Right lobe of liver (tissue), 6 donors: ENCODE results near the gene MEF2C. TPM values are rescaled to one million over a fixed set of nuclear protein-coding genes. Genes with fewer than 3 reads are reported as not detected.

Experiments
- ATAC-seq, 4 donors: fragments of 200-7000 bp; cut with Tn5 transposase; one replicate each; pipeline ENCODE4 v1.9.1; 2020; ENCODE audit warnings: mild to moderate bottlenecking in 4 of 4, moderate library complexity in 4 of 4
- DNase-seq, 3 donors: peaks; one replicate each; pipeline ENCODE4 v3.0.0-alpha.2; 2020
- H3K27ac ChIP-seq, 3 donors: fragments of 200-600 bp; one replicate each; pipeline ENCODE4 v1.8.0; 2022
- H3K27me3 ChIP-seq, 2 donors: fragments of 200-600 bp; one replicate each; pipeline ENCODE4 v1.8.0; 2022
- H3K36me3 ChIP-seq, 4 donors: fragments of 200-600 bp; sonication (generic) in 1 of 4; one replicate each; pipeline versions ENCODE4 v1.5.1 to v1.8.0; 2017 to 2022; ENCODE audit warnings: control low read depth in 1 of 4
- H3K4me1 ChIP-seq, 4 donors: fragments of 200-600 bp; sonication (generic) in 1 of 4; one replicate each; pipeline versions ENCODE4 v1.5.1 to v1.8.0; 2017 to 2022; ENCODE audit warnings: control low read depth in 1 of 4
- H3K4me3 ChIP-seq, 3 donors: fragments of 200-600 bp; one replicate each; pipeline ENCODE4 v1.8.0; 2022
- H3K9me3 ChIP-seq, 4 donors: fragments of 200-600 bp; sonication (generic) in 1 of 4; one replicate each; pipeline versions ENCODE4 v1.5.1 to v1.8.0; 2017 to 2022; ENCODE audit warnings: control low read depth in 1 of 4
- POLR2A ChIP-seq: fragments of 450-650 bp; IDR thresholded peaks from one replicate; pipeline ENCODE4 v1.6.1; 2017; ENCODE audit warnings: antibody characterized with exemption, mild to moderate bottlenecking
- WGBS: methylation state at CpG from one replicate; pipeline ENCODE4 v1.1.6; 2018; ENCODE audit warnings: low coverage, low lambda C conversion rate; ENCODE audit not compliant: insufficient coverage; ENCODE audit errors: missing lambda C conversion rate; 5-methylcytosine and 5-hydroxymethylcytosine counted together
- intact Hi-C, 2 donors: fragments of 100-400 bp; cut with DNase I; formaldehyde crosslinking; loops; one replicate each; pipeline versions ENCODE4 v1.11.2 to v1.14.1; 2022
- total RNA-seq, 6 experiments: library from RNA; depleted of rRNA in 2 of 6; stranded (reverse); fragments of >200 nt in 2 of 6; fragmentation: NEBNext Ultra II Directional in 3 of 6; extraction: Animal tissue kit (Norgen Biotek cat#: 25700) in 3 of 6; gene quantifications; one replicate each; pipeline versions ENCODE4 v1.1.0 to v1.2.4, GENCODE V29; 2016 to 2023
- TF ChIP-seq, protein P1 (sequence below), 4 donors: fragments of 200-600 bp in 3 of 4; fragments of 450-650 bp in 1 of 4; IDR thresholded peaks; one replicate each; pipeline versions ENCODE4 v1.5.1 to v1.8.0; 2016 to 2022; ENCODE audit warnings: antibody characterized with exemption in 4 of 4, mild to moderate bottlenecking in 2 of 4
- donor health status: DM: no; HTN: yes; CAD: no.
- donor health status: DM: no; HTN: no; CAD: no.
- donor health status: DM: no; HTN: no; CAD: no.
- donor health status: DM: no; HTN: yes; CAD: no.
- donor health status: DM: no; HTN: yes; CAD: no.

The MEF2C gene
- total RNA-seq, 6 experiments from 2014 or later = 4.4 to 19.4 (median 6.4) TPM

DNA sequence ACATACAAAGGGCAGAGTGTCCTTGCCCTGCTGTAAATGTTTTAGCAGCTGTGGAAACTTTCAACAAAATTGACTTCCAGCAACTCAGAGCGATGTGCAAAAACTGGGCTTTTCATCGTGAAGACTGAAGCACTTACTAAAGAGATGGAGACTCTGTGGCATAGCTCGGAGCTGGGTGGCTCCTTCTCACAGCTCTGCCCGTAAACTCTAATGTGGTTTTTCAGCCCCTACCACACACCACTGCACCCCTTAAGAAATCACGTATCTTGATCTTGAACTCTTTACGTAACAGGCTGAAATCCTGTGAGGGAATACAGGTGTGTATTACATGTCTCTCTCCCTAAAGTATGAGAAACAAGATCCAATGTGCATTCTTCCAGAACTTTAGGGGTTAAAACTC, 124.4 kb downstream of the MEF2C start:
- Histone ChIP-seq H3K36me3 (no peaks in the 10 kb centered on the region), H3K9me3 (no peaks in the 10 kb centered on the region), H3K4me3 (no peak overlapping the region), H3K4me1 (no peaks in the 10 kb centered on the region), H3K27ac (no peak overlapping the region), H3K27me3 (no peaks in the 10 kb centered on the region)
- ATAC-seq (no peak), DNase-seq (no peak)
- TF ChIP-seq, protein P1, sequence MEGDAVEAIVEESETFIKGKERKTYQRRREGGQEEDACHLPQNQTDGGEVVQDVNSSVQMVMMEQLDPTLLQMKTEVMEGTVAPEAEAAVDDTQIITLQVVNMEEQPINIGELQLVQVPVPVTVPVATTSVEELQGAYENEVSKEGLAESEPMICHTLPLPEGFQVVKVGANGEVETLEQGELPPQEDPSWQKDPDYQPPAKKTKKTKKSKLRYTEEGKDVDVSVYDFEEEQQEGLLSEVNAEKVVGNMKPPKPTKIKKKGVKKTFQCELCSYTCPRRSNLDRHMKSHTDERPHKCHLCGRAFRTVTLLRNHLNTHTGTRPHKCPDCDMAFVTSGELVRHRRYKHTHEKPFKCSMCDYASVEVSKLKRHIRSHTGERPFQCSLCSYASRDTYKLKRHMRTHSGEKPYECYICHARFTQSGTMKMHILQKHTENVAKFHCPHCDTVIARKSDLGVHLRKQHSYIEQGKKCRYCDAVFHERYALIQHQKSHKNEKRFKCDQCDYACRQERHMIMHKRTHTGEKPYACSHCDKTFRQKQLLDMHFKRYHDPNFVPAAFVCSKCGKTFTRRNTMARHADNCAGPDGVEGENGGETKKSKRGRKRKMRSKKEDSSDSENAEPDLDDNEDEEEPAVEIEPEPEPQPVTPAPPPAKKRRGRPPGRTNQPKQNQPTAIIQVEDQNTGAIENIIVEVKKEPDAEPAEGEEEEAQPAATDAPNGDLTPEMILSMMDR (IDR thresholded peaks at IDR 0.05) = no peak
- TF ChIP-seq POLR2A = no peak
- WGBS = 51% methylated on average over 4 of the region's 6 CpGs
- intact Hi-C loops = no loop called here

- Histone ChIP-seq H3K4me3 (no peak overlapping the region), H3K36me3 (no peaks in the 10 kb centered on the region), H3K4me1 (no peaks in the 10 kb centered on the region), H3K27me3 (no peaks in the 10 kb centered on the region), H3K27ac (no peak overlapping the region), H3K9me3 (no peaks in the 10 kb centered on the region)
- intact Hi-C loops = no loop called here
- DNase-seq (no peak), ATAC-seq (no peak)
- 44% methylated on average over 5 of the region's 5 CpGs for WGBS
- TF ChIP-seq, protein P1 (IDR thresholded peaks at IDR 0.05) = no peak
Measured at GRCh38 chr5:88758184-88758583, 124.8 kb downstream of the MEF2C start.

DNA sequence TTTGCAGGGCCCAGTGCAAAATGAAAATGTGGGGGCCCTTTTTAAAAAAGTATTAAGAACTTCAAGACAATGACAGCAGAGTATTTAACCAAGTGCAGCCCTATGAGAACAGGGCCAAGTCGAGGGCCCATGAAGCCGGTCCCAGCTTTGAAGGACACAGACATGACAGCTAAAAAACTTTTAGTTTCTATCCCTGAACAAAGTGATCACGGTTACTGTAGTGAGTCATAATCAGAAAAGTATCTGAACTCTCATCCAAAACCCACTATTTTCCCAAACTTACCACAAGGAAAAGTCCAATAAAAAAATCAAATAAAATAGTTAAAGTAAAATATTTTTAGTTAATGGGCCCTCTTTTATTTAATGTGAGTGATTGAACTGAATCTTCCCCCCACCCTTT, 126.0 kb downstream of the MEF2C start:
- intact Hi-C loops = no loop called here
- H3K9me3 ChIP-seq = no peaks in the 10 kb centered on the region
- ATAC-seq = no peak
- H3K4me1 ChIP-seq = no peaks in the 10 kb centered on the region
- no peak for DNase-seq
- WGBS = 60% methylated on average over 3 of the region's 3 CpGs
- no peaks in the 10 kb centered on the region for H3K27me3 ChIP-seq
- no peak overlapping the region for H3K4me3 ChIP-seq
- H3K27ac ChIP-seq = no peak overlapping the region
- H3K36me3 ChIP-seq = no peaks in the 10 kb centered on the region
- TF ChIP-seq, protein P1 (IDR thresholded peaks at IDR 0.05) = no peak
- TF ChIP-seq POLR2A = no peak

GRCh38 chr5:88748666-88749065, 134.3 kb downstream of the MEF2C start:
- intact Hi-C loops = no loop called here
- Histone ChIP-seq H3K4me1 (no peaks in the 10 kb centered on the region), H3K4me3 (no peak overlapping the region), H3K9me3 (no peaks in the 10 kb centered on the region), H3K36me3 (no peaks in the 10 kb centered on the region), H3K27me3 (no peaks in the 10 kb centered on the region), H3K27ac (no peak overlapping the region)
- TF ChIP-seq, protein P1 (IDR thresholded peaks at IDR 0.05) = no peak
- TF ChIP-seq POLR2A = no peak
- DNase-seq (no peak), ATAC-seq (no peak)

DNA sequence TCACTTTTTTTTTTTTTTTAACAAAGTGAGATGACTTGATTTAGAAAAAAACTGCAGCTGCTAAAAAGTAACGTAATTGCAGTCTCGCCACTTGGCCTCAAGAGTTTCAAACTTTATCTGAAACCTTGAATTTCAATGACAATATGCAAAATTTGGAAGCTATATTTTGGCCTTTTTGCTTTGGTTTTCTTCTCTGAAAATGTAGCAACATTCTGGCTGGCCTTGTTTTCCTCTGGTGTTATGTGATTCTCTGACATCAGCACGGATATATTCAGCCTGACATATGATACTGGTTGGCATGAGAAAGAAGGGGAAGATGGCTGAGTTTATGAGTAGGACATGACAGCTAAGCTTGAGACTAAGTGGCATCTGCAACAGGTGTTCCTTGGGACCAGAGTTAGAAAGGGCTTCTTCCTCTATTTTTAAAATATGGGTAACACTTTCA, 136.5 kb downstream of the MEF2C start:
- H3K4me1 ChIP-seq = no peaks in the 10 kb centered on the region
- intact Hi-C loops = no loop called here
- no peaks in the 10 kb centered on the region for H3K36me3 ChIP-seq
- 64% methylated on average over 3 of the region's 3 CpGs for WGBS
- no peaks in the 10 kb centered on the region for H3K27me3 ChIP-seq
- TF ChIP-seq POLR2A = no peak
- TF ChIP-seq, protein P1 (IDR thresholded peaks at IDR 0.05) = no peak
- H3K9me3 ChIP-seq = no peaks in the 10 kb centered on the region
- DNase-seq = no peak
- ATAC-seq = no peak
- no peak overlapping the region for H3K4me3 ChIP-seq
- no peak overlapping the region for H3K27ac ChIP-seq
